SK-MEL-5 (cell line): ENCODE data around the gene IGFLR1. TPM values are rescaled to one million over a fixed set of nuclear protein-coding genes. Genes with fewer than 3 reads are reported as not detected.
"Not testable (repeated sequence)": the region's sequence is repeated elsewhere in the genome, so short reads cannot be mapped to it uniquely, and the experiment has no call there.

Experiments used
- DNase-seq: peaks from one replicate; pipeline ENCODE4 v3.0.0-alpha.2; 2016; ENCODE audit warnings: low read depth, low spot score
- in situ Hi-C: cut with HindIII; loops from 2 replicates; pipeline ENCODE4 v1.10.0; 2016; ENCODE audit warnings: low sequenced_read_pairs, high pct_unique_total_duplicates, low pct_unique_long_range_greater_than_20kb
- total RNA-seq: library from RNA; depleted of rRNA; stranded (reverse); fragments of >200 nt; shearing (Covaris generic); gene quantifications from 2 replicates; pipeline ENCODE4 v1.2.3, GENCODE V29; 2014

IGFLR1 gene
- total RNA-seq, 1 experiment from 2014 or later, result 1.5 TPM

DNA sequence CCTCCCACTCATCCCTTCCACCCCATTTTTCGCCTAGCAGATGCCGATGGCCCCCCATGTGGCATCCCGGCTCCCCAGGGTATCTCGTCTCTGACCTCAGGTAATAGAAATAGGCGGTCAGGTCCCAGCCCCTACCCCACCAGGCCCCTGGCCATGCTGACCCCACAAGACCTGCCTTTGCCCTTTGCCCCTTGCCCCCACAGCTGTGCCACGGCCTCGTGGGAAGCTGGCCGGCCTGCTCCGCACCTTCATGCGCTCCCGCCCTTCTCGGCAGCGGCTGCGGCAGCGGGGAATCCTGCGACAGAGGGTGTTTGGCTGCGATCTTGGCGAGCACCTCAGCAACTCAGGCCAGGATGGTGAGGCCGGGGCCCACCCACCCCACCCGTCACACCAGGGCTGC is 38.5 kb upstream of the IGFLR1 start:
- in situ Hi-C loops, result no loop called here
- no peak for DNase-seq

DNA sequence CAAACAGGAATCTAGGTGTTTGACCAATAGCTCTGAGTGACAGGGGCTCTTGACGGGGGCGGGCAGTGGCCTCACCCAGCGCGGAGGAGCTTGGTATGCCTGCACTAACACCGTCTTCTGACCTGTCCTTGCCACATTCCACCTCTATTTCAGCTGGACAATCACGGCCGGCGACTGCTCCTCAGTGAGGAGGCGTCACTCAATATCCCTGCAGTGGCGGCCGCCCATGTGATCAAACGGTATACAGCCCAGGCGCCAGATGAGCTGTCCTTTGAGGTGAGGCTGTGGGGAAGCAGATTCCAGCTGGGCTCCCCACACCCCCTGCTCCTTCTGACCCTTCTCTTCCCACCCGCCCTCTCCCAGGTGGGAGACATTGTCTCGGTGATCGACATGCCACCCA is 37.8 kb upstream of the IGFLR1 start:
- in situ Hi-C loops, result no loop called here
- no peak for DNase-seq

GRCh38 chr19:35779033-35779432 is 36.8 kb upstream of the IGFLR1 start:
- in situ Hi-C loops, result no loop called here
- no peak for DNase-seq

DNA sequence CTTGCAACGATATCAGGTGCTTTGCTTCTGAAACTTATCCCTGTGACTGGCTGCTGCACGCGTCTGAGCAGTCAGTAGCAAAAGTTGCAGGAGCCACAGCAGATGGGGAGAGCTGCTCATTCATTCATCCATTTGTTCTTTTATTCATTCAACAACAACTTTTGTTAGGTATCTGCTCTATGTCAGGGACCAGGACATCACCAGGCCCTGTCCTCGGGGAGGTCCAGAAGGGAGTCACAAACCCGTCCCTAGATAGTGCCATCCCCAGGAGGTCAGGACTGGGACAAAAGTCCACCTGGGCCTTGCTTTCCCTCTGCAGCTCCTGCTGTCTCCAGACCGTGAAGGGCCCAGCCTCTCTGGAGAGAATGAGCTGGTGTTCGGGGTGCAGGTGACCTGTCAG is 35.7 kb upstream of the IGFLR1 start:
- no peak for DNase-seq
- in situ Hi-C loops, result no loop called here

- in situ Hi-C loops, result no loop called here
- no peak for DNase-seq
Measured at GRCh38 chr19:35777086-35777841, 35.0 kb upstream of the IGFLR1 start.

DNA sequence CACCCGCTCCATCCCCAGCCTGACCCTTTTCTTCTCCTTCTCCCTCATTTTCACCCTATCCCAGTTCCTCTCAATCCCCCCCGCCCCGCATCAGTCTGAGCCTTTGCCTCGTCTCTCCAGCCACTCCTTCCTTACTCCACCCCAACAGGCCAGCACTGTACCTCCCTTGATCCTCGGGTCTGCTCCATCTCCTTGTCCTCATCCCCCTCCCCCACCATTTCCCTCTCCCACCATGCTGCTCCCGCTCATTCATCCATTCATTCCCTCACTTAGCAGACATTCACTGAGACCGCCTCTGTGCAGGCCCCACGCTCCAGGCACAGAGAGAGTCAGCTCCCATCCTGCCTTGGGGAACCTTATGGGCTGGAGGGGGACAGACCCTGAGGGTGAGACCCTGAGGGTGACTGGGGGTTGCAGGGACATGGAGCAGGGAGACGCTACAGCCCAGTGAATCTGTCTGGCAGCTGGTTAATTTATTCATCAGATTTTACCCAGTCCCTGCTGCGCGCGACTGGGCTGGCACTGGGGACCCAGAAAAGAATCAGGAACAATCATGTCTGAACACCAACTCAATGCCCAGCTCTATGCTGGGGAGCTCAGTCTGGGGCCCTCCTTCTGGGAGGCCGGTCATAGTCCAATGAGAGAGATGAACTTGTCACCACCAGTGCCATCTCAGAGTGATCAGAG is 34.0 kb upstream of the IGFLR1 start:
- in situ Hi-C loops, result no loop called here
- no peak for DNase-seq

DNA sequence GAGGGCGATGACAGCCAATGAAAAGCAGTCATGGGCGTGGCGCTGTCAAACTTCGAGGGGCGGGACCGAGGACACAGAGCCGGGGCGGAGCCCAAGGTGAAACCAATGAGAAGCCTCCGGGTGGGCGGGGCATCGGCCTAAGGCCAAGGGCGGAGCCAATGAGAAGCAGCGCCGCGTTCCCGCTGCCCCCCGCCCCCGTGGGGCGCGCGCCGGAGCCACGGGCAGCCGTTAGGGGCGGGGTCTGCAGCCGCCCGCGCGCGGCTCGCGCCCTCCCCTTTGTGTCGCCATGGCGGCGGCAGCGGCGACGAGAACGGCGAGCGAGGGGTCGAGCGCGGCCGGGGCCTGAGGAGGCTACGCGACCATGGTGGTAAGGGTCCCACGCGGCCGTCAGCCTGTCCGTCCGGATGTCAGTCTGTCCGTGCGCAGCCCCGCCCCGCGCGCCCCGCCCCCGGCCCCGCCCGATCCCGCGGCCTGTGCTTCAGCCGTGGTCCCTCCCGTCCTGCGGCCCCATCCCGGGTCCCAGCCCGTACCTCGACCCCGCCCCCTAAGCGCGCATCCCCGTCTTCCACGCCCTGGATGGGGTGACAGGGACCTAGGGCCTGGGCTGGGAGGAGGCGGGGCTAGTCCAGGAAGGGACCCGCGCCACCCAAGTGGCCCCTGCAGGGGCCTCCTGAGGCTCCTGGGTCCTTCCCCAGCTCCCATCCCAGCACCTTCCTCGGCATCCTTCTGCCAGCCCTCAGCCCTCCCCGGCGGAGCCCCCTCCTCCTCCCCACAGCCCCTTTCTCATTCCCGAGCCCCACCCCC is 33.2 kb upstream of the IGFLR1 start, which contains the start of gene ARHGAP33:
ARHGAP33 (plus strand) TSS at position 267 of the 804 bp plus-strand sequence; CDS start at position 362, 95 bp downstream.
- peak; percentile 97 for DNase-seq
- in situ Hi-C loops, result no loop called here

GRCh38 chr19:35775046-35775297 is 32.7 kb upstream of the IGFLR1 start:
- in situ Hi-C loops, result no loop called here

DNA sequence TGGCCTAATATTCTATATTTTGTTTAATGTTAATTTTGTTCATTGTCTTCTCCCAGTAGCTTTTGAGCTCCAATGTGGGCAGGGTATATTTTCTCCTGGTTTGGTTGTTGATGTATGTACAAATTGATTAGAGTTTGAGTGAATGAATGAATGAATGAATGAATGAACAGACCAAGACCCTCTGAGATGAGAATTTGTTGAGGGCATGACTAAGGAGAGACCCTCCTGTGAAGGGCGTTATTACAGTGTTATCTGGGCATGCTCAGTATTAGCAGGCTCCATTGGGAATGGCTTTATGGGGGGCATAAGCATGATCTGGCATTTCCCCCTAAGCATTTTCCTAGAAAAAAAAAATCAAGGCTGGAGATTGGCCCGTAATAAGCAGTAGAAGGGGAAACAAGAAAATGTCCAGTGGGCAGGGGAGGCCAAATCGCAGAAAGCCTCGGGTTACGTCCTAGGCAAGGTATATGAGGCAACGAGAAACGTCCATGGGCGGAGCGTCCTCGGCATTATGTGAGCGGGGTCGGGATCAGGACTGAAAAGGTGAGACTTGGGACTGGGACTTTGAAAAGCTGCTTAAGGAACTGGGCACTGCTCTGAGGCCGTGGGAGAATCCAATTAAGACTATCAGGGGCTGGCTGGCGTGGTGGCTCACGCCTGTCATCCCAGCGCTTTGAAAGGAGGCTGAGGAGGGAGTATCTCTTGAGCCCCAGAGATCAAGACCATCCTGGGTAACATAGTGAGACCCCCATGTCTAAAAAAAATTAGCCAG is 32.2 kb upstream of the IGFLR1 start:
- no peak for DNase-seq
- in situ Hi-C loops, result no loop called here

More at GRCh38 chr19:35775046-35775297, 32.7 kb upstream of the IGFLR1 start:
- DNase-seq, result no peak

DNA sequence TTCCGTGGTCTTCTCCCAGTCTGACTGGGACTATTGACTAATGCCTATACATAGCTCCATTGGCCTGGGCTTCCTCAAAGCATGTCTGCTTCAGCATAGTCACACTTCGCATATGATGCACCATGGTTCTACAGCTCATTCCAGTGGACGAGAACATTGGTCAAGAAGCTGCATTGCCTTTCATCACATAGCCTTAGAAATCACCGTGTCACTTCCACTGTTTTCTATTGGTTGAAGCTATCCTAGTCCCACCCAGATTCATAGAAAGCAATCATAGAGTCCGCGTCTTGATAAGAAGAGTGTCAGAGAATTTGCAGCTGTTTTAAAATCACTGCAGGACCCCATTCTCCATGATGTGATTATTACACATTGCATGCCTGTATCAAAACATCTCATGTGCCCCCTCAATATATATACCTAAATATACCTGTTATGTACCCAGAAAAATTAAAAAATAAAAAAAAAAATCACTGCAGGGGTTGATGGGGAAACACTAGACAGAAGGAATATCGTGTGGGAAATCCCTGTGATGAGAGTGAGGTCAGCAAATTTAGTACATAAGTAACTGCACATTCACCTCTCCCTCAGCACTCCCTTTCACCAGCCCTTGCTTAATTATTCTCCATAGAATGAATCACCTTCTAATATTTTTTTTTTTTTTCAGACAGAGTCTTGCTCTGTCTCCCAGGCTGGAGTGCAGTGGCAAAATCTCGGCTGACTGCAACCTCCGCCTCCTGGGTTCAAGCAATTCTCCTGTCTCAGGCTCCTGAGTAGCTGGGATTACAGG is 31.0 kb upstream of the IGFLR1 start:
- in situ Hi-C loops, result no loop called here
- DNase-seq, result peak; percentile 7

- in situ Hi-C loops, DNase-seq: not testable (repeated sequence)
Measured at GRCh38 chr19:35772362-35772761, 30.1 kb upstream of the IGFLR1 start.

- no peak for DNase-seq
- in situ Hi-C loops, result no loop called here
Measured at GRCh38 chr19:35768082-35768421, 25.8 kb upstream of the IGFLR1 start.

- in situ Hi-C loops, result no loop called here
- DNase-seq, result no peak
Measured at GRCh38 chr19:35767288-35768081, 25.2 kb upstream of the IGFLR1 start.

- in situ Hi-C loops, result no loop called here
Measured at GRCh38 chr19:35766571-35767104, 24.4 kb upstream of the IGFLR1 start.

DNA sequence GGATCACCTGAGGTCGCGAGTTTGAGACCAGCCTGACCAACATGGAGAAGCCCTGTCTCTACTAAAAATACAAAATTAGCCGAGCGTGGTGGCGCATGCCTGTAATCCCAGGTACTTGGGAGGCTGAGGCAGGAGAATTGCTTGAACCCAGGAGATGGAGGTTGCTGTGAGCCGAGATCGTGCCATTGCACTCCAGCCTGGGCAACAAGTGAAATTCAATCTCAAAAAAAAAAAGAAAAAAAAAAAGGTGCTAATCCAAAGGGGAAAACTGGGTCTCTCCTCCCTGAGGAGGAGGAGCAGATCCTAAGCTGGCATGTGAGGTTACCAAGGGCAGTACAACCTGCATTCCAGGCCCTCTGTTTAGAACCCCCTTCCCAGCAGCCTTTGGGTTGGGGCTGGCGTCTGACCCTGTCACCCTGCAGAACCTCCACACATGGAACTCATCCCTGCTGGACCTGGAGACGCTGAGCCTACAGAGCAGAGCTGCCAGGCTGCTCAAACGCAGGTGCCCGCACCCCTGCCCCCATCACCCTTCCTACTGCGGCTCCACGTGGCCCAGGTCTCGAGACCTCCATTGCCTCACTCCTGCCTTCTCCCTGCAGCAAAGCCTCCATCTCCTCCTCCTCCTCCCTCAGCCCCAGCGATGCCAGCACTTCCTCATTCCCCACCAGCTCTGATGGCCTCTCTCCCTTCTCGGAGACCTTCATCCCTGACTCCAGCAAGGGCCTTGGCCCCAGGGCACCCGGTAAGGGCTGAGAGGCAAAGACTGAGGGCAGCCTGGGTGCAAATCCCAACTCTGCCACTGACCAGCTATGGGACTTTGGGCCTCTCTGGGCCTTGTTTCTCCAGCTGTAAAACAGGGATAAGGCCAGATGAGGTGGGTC is 22.4 kb upstream of the IGFLR1 start:
- in situ Hi-C loops, result no loop called here
- no peak for DNase-seq

More at GRCh38 chr19:35766571-35767104, 24.4 kb upstream of the IGFLR1 start:
- DNase-seq, result no peak
